Measurements from ENCODE around the gene SLC13A2. TPM values are rescaled to one million over a fixed set of nuclear protein-coding genes. Genes with fewer than 3 reads are reported as not detected.
"Not testable (repeated sequence)": the region's sequence is repeated elsewhere in the genome, so short reads cannot be mapped to it uniquely, and the experiment has no call there.

SLC13A2 gene
- polyA plus RNA-seq, 1 experiment = not detected

DNA sequence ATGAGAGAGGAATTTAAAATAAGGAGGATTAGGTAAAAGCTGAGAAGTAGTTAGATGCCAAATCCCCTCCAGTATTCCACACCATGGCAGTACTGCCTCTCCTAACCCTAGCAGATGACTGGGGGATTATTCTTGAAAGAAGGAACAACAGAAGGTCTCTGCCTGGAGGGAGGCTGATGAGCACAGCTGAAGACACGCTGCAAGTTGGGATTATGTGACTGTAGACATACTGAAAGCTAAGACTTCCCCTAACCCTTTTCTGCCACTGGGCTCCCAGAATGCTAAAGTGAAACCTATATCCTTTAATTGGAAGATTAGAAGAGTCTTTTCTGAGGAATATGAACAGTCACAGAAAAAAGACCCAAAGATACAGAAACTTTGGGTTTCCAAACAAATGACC lies 39.7 kb upstream of the SLC13A2 start:
- TF ChIP-seq, protein P1, sequence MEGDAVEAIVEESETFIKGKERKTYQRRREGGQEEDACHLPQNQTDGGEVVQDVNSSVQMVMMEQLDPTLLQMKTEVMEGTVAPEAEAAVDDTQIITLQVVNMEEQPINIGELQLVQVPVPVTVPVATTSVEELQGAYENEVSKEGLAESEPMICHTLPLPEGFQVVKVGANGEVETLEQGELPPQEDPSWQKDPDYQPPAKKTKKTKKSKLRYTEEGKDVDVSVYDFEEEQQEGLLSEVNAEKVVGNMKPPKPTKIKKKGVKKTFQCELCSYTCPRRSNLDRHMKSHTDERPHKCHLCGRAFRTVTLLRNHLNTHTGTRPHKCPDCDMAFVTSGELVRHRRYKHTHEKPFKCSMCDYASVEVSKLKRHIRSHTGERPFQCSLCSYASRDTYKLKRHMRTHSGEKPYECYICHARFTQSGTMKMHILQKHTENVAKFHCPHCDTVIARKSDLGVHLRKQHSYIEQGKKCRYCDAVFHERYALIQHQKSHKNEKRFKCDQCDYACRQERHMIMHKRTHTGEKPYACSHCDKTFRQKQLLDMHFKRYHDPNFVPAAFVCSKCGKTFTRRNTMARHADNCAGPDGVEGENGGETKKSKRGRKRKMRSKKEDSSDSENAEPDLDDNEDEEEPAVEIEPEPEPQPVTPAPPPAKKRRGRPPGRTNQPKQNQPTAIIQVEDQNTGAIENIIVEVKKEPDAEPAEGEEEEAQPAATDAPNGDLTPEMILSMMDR (IDR thresholded peaks at IDR 0.05; ENCODE audit: low read depth, low read length) = no peak
- DNase-seq (ENCODE audit: low read depth, low spot score) = no peak
- Histone ChIP-seq H3K9me3 (ENCODE audit: control insufficient read depth, insufficient read depth, low read length) (no peaks in the 10 kb centered on the region), H3K27ac (ENCODE audit: low read depth, low read length) (no peak overlapping the region), H3K27me3 (ENCODE audit: control insufficient read depth, insufficient read depth, low read length) (peaks cover 2% of the 10 kb centered on the region), H3K4me3 (ENCODE audit: low read depth, low read length) (no peak overlapping the region)
- POLR2A ChIA-PET = no interaction called here
- CTCF ChIA-PET = no interaction called here

DNA sequence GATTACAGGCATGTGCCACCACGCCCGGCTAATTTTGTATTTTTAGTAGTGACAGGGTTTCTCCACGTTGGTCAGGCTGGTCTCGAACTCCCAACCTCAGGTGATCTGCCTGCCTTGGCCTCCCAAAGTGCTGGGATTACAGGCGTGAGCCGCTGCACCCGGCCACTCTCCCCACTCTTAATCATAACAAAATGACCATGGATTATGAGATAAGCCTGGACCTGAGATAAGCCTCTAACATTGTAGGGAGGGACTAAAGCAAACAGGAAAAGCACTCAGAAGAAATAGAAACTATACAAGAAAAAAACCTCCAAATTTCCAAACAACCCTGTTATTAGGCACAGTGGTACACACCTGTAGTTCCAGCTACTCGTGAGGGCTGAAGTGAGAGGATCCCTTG lies 39.1 kb upstream of the SLC13A2 start:
- H3K27ac ChIP-seq (ENCODE audit: low read depth, low read length); H3K27me3 ChIP-seq (ENCODE audit: control insufficient read depth, insufficient read depth, low read length); H3K4me3 ChIP-seq (ENCODE audit: low read depth, low read length); POLR2A ChIA-PET; CTCF ChIA-PET; H3K9me3 ChIP-seq (ENCODE audit: control insufficient read depth, insufficient read depth, low read length); DNase-seq (ENCODE audit: low read depth, low spot score): not testable (repeated sequence)

DNA sequence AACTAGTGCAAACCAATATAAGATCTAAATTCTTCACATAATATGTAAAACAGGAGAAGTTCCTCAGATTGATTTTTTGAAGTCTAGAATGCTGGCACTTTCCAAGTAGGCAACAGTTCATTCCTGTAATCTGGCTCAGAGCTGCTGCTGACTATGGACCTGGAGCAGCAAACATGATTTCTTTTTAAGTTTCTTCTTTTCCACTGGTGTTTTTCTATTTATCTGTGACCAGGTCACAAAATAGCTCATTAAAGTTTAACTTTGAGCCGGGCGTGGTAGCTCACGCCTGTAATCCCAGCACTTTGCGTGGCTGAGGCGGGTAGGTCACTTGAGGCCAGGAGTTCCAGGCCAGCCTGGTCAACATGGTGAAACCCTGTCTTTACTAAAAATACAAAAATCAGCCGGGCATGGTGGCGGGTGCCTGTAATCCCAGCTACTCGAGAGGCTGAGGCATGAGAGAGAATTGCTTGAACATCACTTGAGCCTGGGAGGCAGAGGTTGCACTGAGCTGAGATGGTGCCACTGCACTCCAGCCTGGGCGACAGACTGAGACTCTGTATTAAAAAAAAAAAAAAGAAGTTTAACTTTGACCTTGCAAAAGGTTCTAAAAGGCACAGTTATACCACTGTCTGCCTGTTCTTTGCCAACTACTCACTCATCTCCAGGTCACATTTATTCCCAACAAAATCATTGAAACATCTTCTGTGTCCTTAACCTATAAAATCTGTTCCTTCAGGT lies 29.4 kb upstream of the SLC13A2 start:
- peaks cover 8% of the 10 kb centered on the region for H3K27me3 ChIP-seq (ENCODE audit: control insufficient read depth, insufficient read depth, low read length)
- no peak overlapping the region for H3K4me3 ChIP-seq (ENCODE audit: low read depth, low read length)
- no peak for DNase-seq (ENCODE audit: low read depth, low spot score)
- CTCF ChIA-PET = interaction anchor here (0.6 to 1.3 kb wide), 2 partner anchors 27 to 34 kb away, joined by 3 read pairs; no protein-coding TSS in a partner anchor
- POLR2A ChIA-PET = no interaction called here
- TF ChIP-seq, protein P1 (IDR thresholded peaks at IDR 0.05; ENCODE audit: low read depth, low read length) = no peak
- H3K9me3 ChIP-seq (ENCODE audit: control insufficient read depth, insufficient read depth, low read length) = no peaks in the 10 kb centered on the region
- H3K27ac ChIP-seq (ENCODE audit: low read depth, low read length) = no peak overlapping the region

DNA sequence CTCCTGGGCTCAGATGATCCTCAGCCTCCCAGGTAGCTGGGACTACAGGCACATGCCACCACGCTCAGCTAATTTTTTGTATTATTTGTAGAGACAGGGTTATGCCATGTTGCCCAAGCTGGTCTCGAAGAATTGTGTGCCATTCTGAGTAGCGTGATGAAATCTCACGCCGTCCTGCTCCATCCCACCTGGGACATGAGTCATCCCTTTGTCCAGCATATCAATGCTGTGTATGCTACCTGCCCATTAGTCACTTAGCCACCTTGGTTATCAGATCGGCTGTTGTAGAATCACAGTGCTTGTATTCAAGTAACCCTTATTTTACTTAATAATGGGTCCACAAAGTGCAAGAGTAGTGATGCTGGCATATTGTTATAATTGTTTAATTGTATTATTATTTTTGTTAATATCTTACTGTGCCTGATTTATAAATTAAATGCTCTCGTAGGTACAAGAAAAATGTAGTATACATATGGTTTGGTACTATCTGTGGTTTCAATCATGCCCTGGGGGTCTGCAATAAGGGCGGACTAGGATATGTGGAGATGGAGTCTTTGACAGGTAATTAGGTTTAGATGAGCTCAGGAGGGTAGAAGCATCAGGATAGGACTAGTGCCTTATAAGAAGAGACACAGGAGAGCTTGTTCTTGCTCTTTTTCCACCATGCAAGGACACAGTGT lies 26.6 kb upstream of the SLC13A2 start:
- no peak overlapping the region for H3K4me3 ChIP-seq (ENCODE audit: low read depth, low read length)
- H3K27me3 ChIP-seq (ENCODE audit: control insufficient read depth, insufficient read depth, low read length) = peaks cover 10% of the 10 kb centered on the region
- DNase-seq (ENCODE audit: low read depth, low spot score) = no peak
- H3K27ac ChIP-seq (ENCODE audit: low read depth, low read length) = no peak overlapping the region
- POLR2A ChIA-PET = no interaction called here
- TF ChIP-seq, protein P1 (IDR thresholded peaks at IDR 0.05; ENCODE audit: low read depth, low read length) = no peak
- H3K9me3 ChIP-seq (ENCODE audit: control insufficient read depth, insufficient read depth, low read length) = no peaks in the 10 kb centered on the region
- CTCF ChIA-PET = interaction anchor here (1.1 kb wide), 1 partner anchor 31 kb away, joined by 3 read pairs; no protein-coding TSS in a partner anchor

DNA sequence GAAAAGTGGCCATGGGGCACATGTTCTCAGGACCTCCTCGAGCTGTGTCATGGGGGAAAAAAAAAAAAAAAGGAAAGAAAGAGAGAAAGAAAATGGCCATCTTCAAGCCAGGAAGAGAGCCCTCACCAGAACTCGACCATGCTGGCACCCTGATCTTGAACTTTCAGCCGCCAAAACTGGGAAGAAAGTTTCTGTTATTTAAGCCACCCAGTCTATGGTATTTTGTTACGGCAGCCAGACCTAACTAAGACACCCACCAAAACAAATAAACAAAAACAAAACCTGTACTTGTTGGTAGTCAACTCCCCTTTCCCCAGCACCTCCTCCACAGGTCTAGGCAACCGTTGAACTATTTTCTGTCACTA lies 26.1 kb upstream of the SLC13A2 start:
- CTCF ChIA-PET = interaction anchor here (1.1 kb wide), 1 partner anchor 31 kb away, joined by 3 read pairs; no protein-coding TSS in a partner anchor
- no peak for DNase-seq (ENCODE audit: low read depth, low spot score)
- POLR2A ChIA-PET = no interaction called here

More for the DNA sequence above, 26.1 kb upstream of the SLC13A2 start:
- Histone ChIP-seq H3K27ac (ENCODE audit: low read depth, low read length) (no peak overlapping the region), H3K27me3 (ENCODE audit: control insufficient read depth, insufficient read depth, low read length) (peaks cover 10% of the 10 kb centered on the region), H3K9me3 (ENCODE audit: control insufficient read depth, insufficient read depth, low read length) (no peaks in the 10 kb centered on the region), H3K4me3 (ENCODE audit: low read depth, low read length) (no peak overlapping the region)
- TF ChIP-seq, protein P1 (IDR thresholded peaks at IDR 0.05; ENCODE audit: low read depth, low read length) = no peak
